GM11168 (cell line): ENCODE results near the gene RSF1.

Source experiments
- in situ Hi-C: fragments of 300-500 bp; cut with MboI; formaldehyde crosslinking; loops from one replicate; pipeline ENCODE4 v1.12.0; 2022; ENCODE audit warnings: low sequenced_read_pairs; ENCODE audit not compliant: unreplicated experiment

The RSF1 gene

GRCh38 chr11:77814848-77815247 is 5.7 kb downstream of the RSF1 start:
- in situ Hi-C loops = no loop called here

DNA sequence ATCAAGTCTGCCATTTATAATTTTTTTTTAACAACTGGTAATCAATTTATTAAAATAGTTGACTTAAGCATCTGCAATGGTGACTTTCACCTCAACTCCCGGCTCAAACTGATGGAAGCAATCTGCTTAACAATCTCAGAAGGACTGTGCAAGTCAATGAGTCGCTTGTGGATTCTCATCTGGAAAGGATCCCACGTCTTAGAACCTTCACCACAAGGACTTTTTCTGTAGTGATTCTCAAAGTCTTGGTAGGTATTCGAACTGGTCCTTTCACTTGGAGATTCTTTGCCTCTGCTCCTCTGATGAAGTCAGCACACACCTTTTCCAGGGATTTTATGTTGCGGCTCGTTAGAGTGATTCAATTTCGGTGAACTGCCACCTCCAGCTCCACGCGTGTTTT is 7.3 kb downstream of the RSF1 start:
- in situ Hi-C loops = no loop called here

DNA sequence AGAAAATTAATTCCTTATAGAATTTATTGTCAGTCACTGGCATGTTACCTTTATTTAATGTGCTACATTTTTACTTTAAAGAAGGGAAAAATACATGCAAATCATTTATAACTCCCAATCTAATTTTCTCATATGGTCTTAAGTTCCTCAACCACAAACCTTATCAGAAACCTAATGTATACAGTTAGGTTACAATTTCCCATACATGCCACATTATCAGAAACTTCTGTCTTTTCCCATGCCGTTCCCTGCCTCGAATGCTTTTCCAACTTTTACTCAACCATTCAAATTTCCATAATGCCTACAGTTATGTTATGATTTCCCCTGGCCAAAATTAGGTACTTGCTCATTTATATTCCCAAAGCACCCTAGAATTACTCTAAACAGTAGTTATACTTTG is 13.5 kb downstream of the RSF1 start:
- in situ Hi-C loops = no loop called here

- in situ Hi-C loops = no loop called here
Observed at GRCh38 chr11:77806415-77806814, 14.1 kb downstream of the RSF1 start.

GRCh38 chr11:77801477-77801876 is 19.0 kb downstream of the RSF1 start:
- in situ Hi-C loops = no loop called here

- in situ Hi-C loops = no loop called here
Observed at GRCh38 chr11:77800449-77800848, 20.1 kb downstream of the RSF1 start.

DNA sequence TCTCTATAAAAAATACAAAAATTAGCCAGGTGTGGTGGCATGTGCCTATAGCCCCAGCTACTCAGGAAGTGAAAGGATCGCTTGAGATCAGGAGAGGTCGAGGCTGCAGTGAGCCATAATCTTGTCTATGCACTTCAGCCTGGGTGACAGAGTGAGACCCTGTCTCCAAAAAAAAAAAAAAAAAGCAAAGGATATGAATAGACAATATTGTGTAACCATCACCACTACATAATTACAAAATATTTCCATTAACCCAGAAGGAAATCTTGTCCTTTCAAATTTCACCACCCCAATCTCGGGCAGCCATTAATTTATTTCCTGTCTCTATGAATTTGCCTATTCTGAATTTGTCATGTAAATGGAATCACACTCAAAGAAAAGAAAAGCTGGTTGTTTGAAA is 21.2 kb downstream of the RSF1 start:
- in situ Hi-C loops = no loop called here

- in situ Hi-C loops = no loop called here
Observed at GRCh38 chr11:77793972-77794371, 26.6 kb downstream of the RSF1 start.

DNA sequence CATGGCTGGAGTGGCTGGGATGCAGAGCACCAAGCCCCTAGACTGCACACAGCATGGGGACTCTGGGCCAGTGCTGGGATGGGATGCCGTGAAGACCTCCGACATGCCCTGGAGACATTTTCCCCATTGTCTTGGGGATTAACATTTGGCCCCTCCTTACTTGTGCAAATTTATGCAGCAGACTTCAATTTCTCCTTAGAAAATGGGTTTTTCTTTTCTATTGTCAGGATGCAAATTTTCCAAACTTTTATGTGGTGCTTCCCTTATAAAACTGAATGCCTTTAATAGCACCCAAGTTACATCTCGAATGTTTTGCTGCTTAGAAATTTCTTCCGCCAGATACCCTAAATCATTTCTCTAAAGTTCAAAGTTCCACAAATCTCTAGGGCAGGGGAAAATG is 29.2 kb downstream of the RSF1 start:
- in situ Hi-C loops = no loop called here

GRCh38 chr11:77789731-77790476 is 30.6 kb downstream of the RSF1 start:
- in situ Hi-C loops = no loop called here

- in situ Hi-C loops = no loop called here
Observed at GRCh38 chr11:77789061-77789730, 31.3 kb downstream of the RSF1 start.

GRCh38 chr11:77784572-77784971 is 36.0 kb downstream of the RSF1 start:
- in situ Hi-C loops = no loop called here

GRCh38 chr11:77783025-77783424 is 37.5 kb downstream of the RSF1 start:
- in situ Hi-C loops = no loop called here

DNA sequence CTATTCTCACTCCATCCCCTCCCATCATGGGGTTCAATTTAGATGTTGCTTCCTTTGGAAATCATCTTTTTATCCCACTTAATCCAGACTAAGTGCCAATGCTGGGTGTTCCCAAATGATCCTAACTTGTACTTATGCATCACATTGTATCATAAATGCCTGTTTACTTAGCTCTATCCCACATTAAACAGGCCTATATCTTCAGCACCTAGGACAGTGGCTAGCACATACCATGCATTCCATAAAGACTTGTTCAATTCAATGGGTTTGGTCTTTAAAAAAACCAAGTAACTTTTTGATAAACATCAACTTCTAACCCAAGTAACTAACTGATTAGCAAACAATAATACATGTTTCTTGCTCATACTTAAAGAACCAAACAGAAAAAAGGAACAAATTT is 40.6 kb downstream of the RSF1 start:
- in situ Hi-C loops = no loop called here

- in situ Hi-C loops = no loop called here
Observed at GRCh38 chr11:77778549-77778948, 42.0 kb downstream of the RSF1 start.

GRCh38 chr11:77778118-77778517 is 42.4 kb downstream of the RSF1 start:
- in situ Hi-C loops = no loop called here

DNA sequence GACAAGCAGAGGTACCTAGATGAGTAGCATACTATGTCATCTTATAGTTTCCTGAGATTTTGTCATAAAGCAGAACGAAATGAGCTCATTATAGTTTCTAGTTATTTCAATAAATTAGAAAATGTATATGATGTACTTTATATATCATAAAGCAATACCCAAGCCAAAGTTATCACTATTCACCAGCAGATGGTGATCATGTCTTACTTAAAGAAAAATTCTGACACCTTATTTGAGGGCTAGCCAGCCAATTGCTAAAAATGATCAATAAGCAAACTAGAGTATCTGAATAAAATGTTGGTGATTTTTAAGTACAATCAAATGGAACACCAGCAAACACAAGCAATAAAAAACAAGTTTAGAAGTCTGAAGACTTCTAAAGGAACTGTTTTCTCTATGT is 44.1 kb downstream of the RSF1 start:
- in situ Hi-C loops = no loop called here

- in situ Hi-C loops = no loop called here
Observed at GRCh38 chr11:77775936-77776335, 44.6 kb downstream of the RSF1 start.

- in situ Hi-C loops = no loop called here
Observed at GRCh38 chr11:77771135-77771534, 49.4 kb downstream of the RSF1 start.

GRCh38 chr11:77770629-77771028 is 49.9 kb downstream of the RSF1 start:
- in situ Hi-C loops = no loop called here

DNA sequence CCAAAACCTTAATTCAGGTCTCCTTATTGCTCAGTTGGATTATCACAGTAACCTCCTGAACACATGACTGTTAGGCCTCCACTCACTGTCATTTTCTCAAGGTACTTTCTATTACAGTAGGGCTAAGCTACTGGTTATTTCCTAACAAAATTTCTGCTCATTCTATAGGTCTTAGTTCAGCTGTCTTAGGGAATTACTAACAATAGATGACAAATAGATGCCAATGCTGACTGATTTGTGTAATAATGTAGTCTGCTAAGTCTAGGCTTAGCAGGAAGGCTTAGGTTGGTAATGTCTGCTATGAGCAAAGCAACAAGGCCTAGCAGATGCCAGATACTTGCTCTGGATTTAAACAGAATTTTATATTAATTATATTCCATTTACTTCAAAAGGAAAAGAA is 58.1 kb downstream of the RSF1 start:
- in situ Hi-C loops = no loop called here

GRCh38 chr11:77761491-77761890 is 59.0 kb downstream of the RSF1 start:
- in situ Hi-C loops = no loop called here
